ENCODE results near the gene MLC1. TPM values are rescaled to one million over a fixed set of nuclear protein-coding genes. Genes with fewer than 3 reads are reported as not detected.

The MLC1 gene
- total RNA-seq, 1 experiment from 2014 or later: 1.4 TPM

DNA sequence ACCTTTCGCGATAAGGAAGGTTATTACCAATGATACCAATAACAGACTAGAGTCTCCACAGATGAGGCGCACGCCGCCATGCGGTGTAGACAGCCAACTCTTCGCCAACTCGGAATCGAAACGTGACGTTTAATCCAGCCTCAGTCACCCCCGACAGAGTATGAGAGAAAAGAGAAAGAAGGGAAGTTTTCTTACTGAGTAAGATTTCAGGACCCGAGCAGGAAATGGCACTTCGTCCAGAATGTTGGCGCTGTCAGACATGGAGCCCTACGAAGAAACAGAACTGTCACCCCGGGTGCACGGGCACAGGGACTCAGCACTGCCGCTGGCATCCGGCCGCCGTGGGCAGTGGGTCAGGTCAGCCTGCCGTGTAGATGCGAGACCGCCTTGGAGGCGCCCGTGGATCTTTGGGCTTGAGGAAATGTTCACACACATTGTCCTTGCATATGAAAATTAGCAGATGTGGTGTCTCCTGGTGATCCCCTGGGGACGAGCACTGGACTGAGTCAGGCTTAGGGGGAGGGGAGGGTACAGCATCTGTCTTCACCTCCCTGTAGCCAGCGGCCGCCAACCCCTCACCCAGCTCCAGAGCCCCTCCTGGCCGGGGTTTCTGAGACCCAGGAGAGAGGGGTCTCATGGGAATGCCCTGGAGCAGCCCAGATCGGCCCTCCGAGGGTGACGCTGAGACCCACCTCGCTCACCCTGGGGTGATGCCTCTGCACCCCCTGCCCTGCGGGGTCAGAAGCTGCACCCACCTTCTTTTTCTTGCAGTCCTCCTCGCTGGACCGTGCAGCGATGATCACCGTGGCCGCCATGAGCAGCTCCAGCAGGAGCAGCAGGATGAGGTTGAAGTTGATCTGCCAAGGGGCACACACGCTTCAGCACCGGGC, 8.3 kb downstream of the MLC1 start:
- DNase-seq (ENCODE audit: low spot score): no peak

DNA sequence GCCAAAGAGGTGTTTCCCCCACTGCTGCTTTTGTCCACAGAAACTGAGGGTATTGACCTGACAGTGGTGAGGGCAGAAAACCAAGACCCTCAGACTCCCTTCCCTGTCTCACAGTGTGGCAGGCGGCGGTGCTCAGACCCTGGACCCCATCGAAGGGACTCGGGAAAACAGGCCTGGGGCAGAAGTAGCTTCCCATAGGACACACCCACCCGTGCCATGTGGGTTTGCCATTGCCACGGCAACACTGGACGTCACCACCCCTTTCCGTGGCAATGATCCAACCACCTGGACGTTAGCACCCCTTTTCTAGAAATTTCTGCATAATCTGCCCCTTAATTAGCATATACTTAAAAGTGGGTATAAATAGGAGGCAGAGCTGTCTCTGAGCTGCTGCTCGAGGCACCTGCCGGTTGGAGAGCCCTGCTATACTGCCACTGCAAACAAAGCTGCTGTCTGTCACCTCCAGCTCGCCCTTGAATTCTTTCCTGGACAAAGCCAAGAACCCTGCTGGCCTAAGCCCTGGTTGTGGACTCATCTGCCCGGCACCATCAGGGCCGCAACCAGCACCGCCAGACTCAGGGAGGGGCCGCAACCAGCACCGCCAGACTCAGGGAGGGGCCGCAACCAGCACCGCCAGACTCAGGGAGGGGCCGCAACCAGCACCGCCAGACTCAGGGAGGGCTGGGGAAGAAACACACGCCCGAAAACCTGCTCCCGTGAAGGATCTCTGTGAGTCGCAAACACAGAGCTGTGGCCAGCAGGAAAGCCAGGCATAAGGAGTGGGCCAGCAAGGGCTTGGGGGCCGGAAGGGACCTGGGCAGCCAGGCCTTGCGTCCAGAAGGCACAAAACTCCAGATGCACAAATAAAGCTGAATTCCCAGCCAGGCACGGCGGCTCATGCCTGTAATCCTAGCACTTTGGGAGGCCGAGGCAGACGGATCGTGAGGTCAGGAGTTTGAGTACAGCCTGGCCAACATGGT, 10.4 kb downstream of the MLC1 start:
- no peak for DNase-seq (ENCODE audit: low spot score)

DNA sequence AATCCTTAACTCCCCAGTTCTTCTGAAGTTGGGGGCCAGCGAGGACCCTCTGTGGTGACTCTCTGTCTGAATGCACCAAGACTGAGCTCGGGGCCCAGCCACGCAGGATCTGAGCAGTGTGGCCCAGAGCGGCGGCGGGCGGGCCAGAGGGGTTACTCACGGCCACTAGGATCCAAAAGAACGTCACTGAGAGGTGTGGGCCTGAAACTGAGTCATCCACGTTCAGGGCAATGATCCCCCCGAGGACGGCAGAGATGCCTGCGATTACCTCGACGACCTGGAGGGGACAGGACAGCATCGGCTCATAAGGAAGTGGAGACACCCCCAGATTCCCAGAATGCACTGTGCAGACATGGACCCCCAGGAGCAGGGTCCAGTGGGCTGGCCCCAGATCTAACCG, 11.2 kb downstream of the MLC1 start:
- no peak for DNase-seq (ENCODE audit: low spot score)

DNA sequence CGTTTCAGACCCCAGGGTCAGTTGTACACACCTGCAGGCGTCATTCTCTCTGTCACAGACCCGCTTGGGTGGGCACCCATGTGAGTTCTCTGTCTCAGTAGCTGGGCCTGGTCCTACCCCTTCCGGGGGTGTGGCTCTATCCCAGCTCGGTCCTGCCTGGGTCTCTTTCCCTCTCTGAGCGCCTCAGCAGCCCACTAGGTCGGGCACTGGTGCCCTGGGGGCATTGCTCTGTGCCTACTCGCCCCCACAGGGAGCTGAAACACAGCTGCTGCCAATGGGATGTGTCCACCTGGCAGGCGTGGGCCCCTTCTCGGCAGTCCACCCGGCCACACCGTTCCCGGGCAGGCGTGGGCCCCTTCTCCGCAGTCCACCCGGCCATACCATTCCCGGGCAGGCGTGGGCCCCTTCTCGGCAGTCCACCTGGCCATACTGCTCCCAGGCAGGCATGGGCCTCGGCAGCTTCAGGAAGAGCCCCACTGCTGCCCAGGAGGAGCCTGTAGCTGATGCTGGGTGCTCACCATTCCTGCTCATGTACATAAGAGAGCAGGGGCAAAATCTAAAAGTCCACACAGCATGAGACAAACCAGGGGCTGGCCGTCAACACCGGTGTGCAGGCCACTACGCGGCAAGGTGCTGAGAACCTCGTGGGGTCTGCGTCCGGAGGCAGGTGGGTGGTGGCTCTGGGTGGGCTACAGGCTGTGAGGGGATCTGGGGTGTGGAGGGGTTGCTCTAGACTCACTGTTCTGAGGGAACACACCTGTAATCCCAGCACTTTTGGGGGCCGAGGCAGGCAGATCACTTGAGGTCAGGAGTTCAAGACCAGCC, 12.3 kb downstream of the MLC1 start:
- no peak for DNase-seq (ENCODE audit: low spot score)

DNA sequence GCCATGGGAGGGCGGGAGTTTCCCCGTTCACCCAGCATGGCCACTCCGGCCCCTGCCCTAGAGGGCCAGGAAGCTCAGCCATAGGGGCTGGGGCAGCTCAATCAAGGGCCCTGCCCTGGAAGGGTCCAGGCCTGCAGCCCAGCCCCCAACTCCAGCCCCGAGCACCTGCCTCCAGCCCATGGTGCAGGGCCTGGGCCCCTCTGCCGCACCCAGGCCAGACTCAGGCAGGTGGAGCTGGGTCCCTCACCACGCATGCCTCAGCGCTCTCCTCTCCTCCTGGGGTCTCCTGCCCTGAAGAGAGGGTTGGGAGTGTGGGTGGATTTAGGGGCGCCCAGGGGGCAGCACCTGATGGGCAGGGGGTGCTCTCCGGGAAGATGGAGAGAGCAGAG, 13.1 kb downstream of the MLC1 start:
- DNase-seq (ENCODE audit: low spot score): no peak

DNA sequence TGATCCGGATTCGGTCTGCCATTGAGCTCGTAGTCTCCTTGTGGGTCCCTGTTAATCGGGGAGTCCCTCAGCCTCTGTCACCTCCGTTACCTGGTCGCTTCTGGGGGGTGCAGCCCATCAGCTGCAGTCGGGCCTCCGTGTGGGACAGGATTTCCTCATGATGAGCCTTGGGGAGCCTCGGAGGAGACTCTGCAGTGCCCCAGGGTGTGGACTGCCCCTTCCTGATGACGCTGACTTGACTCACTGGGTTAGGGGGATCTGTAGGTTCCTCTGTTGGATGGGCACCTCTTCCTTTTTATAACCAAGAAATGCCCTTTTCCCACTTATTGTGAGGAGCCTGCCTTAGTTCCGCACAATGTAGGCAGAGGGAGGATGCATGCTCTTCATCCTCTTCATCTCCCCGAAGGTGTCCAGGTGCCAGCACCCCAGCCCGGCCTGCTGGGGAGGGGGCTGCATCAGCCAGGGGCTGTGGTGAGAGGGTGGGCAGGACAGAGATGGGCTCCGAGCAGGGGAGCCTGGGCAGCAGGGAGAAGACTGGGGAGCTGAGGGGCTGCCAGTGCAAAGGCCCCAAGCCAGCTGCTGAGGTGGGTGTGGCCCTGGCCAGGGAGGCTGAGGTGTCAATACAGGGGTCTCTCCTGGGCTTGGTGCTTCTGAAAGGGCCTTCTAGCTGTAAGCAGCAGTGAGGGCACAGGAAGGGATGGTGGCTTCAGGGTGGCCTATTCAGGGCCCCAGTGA, 13.6 kb downstream of the MLC1 start:
- no peak for DNase-seq (ENCODE audit: low spot score)

DNA sequence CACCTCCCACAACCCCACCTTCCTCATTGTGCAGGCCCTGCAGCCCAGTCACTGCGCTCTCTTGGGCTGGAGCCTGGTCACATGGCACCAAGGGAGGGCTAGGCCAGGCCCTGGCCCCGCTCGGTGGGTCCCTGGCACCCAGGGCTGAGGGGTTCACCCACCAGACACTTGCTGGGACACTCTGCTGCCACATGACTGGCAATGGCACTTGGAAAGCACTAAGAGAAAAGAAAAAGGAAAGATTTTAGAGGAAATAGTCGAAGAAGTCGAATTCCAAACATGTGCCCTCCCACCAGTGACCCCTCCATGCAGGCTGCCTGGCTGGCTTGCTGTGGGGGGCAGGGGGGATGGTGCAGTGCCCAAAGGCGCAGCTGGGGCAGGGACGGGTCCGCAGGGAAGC, 14.9 kb downstream of the MLC1 start:
- DNase-seq (ENCODE audit: low spot score): no peak

DNA sequence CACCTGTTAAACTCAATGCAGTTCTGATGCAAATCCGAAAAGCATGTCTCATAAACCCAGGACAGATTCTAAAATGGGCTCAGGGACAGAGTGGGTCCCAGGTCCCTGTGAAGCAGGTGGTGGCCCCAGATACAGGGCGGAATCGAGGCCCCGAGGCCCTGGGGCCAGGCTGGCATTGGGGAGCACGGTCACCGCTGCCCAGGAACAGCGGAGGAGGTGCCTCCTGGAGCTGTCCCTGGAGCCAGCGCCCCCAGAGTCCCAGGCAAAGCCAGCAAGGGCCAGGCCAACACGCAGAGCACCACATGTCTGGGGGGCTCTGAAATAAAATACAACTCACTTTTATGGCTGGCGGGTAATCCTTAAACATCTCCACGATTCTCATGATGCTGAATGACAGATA, 17.1 kb downstream of the MLC1 start:
- no peak for DNase-seq (ENCODE audit: low spot score)

DNA sequence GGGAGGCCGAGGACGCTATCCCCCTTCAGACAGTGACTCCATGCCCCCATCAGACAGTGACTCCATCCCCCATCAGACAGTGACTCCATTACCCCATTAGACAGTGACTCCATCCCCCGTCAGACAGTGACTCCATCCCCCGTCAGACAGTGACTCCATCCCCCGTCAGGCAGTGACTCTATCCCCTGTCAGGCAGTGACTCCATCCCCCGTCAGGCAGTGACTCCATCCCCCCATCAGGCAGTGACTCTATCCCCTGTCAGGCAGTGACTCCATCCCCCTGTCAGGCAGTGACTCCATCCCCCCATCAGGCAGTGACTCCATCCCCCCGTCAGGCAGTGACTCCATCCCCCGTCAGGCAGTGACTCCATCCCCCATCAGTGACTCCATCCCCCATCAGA, 18.0 kb downstream of the MLC1 start:
- DNase-seq (ENCODE audit: low spot score): no peak

DNA sequence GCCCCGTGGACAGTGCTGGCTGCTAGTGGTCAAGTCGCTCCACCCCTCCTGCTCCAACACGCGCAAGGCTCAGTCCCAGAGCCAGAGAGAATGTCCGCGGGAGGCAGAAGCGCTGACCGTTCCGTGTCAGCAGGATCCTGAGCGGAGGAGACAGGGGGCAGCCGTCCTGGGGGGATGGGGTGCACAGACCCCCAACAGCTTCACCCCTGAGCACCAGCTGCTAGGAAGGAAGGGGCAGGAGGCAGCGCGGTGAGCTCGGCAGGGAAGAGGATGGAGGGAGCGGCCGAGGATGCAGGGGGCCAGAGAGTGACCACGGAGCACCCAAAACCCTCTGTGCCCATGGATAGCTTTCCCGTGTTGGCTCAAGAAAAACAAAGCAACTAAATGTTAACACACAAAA, 20.8 kb downstream of the MLC1 start:
- no peak for DNase-seq (ENCODE audit: low spot score)

DNA sequence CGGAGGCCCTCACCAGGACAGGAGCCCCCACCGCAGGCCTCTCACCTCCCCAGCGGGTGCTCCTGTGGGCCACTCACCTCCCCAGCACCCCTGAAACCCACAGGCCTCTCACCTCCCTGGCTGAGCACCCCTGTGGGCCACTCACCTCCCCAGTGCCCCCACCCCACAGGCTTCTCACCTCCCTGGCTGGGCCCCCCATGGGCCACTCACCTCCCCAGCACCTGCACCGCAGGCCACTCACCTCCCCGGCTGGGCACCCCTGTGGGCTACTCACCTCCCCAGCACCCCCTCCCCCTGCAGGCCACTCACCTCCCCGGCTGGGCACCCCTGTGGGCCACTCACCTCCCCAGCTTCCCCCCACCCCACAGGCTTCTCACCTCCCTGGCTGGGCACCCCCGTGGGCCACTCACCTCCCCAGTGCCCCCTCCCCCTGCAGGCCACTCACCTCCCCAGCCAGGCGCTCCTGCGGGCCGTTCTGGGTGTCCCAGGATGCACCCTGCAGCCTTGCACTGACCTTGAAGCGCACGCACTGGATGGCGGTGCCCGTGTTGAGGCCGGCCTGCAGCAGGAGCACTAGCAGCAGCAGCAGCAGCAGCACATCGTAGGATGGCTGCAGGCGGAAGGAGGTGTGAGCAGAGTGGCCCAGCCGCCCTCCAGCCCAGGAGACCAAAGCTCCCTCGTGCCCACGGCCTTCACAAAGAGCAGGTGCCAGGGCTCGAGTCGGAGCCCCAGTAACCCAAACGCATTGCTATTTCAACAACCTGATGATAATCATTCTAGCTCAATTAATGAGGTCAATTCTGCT, 21.4 kb downstream of the MLC1 start:
- no peak for DNase-seq (ENCODE audit: low spot score)

DNA sequence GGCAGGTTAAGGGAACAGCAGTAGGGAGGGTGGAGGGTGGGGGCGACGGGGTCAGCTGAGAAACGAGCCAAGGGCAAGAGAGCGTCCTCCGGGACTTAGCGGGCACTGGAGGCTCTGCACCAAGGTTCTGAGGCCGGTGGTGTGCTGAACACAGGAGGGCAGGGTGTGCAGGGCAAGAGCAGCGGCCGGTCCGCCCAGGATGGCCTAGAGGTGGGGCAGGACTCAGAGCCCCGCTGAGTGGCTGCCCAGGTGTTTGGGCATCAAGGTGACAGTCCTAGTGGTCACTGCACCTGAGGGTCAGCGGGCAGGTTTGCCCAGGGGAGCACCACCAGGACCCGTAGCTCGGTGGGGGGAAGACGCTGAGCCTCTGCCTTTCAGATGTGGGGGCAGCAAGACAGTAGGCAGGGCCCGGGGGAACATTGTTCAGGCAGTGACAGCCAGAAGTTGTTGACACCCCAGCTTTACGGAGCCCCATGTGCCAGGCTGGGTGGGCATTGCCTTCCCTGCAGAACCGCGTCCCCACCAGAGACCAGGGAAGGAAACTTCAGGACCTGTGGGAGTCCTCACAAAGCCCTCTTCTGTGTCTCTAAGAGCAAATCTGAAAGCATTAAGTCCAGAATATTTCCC, 22.6 kb downstream of the MLC1 start:
- DNase-seq (ENCODE audit: low spot score): no peak

DNA sequence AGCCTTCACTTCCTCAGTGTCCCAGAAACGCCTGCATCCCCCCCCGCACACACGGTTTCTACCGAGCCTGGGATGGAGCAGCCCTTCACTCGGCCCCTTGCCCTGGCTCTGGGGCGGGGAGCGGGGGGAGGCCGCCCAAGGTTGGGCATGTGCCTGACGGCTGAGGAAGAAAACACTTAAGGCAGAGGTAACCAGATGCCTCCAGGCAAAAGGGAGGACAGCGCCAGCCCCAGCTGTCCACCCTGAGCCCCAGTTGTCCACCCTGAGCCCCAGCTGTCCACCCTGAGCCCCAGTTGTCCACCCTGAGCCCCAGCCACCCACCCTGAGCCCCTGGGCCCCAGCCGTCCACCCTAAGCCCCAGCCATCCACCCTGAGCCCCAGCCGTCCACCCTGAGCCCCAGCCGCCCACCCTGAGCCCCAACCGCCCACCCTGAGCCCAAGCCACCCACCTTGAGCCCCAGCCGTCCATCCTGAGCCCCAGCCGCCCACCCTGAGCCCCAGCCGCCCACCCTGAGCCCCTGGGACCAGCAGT, 23.3 kb downstream of the MLC1 start:
- no peak for DNase-seq (ENCODE audit: low spot score)

DNA sequence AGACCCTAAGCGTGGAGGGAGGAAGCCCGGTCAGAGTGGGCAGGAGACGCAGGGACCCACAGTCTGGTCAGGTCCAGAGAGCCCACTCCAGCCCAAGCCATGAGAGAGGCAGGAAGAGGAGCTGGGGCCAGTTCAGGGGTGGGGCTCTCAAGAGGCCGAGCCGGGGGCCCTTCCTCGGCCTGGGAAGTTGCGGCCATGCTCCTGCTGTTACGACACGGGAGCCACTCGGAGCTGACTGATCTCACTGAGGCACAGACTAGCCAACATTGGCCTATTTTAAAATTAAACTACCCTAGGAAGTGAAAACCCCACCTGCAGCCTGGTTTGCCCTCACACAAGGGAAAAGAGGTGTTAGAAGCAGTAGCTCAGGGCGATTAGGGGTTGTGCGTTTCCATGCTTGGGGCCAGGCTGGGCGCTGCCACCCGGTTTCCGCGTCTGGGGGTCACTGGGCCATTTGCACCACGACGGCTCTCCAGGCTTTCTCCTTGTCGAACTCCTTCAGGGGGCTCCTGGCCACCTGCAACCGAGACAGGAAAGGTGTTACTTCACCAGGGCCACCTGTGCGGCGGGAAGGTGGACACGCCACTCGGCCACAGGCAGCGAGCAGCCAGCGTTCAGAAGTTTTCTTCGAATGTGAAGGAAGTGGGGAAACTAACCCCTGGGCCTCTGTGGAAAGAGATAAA, 23.9 kb downstream of the MLC1 start:
- no peak for DNase-seq (ENCODE audit: low spot score)

DNA sequence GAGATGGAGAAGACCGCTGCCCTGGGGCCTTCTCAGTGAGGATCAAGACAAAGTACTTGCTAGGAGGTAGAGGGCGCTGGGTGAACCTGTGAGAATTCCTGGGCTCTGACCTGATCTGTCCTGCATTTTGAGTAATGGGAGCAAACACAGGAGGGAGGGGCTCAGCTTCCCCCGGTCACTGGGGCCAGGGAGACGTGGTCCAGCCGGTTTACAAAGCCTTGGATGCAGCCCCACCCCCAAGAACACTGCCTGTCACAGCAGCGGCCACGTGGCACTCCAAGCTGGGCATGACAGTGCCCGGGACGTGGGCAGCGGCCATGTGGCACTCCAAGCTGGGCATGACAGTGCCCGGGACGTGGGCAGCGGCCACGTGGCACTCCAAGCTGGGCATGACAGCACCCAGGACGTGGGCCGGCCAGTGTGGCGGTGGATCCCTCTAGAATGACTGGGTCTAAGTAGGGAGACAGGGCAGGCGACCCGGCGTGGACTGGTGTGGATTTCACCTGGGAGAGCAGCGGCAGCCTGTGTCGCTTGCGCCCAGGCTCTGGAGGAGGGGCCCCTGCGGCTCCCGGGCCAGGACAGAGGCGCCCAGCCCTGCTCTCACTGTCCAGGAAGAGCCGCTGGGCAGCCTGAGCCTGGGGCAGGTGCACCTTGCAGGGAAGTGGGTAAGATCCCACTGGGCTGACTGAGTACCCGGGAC, 24.6 kb downstream of the MLC1 start:
- DNase-seq (ENCODE audit: low spot score): no peak

DNA sequence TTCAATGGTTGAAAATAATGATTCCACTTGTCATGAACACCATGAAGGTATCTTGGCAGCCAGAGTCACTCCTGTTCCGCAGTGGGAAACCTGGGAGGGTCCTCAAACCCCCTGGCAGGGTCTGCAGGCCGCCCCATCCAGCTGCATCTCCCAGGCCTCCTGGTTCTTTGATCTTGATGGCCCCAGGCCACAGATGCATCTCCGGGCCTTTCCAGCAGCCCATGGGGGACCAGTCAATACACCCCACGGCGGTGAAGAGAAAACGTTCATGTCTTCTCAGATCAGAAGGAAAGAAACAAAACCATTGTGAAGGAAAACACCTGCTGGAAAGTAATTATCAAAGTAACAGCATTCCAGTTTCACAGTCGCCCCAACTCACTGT, 25.4 kb downstream of the MLC1 start:
- no peak for DNase-seq (ENCODE audit: low spot score)

DNA sequence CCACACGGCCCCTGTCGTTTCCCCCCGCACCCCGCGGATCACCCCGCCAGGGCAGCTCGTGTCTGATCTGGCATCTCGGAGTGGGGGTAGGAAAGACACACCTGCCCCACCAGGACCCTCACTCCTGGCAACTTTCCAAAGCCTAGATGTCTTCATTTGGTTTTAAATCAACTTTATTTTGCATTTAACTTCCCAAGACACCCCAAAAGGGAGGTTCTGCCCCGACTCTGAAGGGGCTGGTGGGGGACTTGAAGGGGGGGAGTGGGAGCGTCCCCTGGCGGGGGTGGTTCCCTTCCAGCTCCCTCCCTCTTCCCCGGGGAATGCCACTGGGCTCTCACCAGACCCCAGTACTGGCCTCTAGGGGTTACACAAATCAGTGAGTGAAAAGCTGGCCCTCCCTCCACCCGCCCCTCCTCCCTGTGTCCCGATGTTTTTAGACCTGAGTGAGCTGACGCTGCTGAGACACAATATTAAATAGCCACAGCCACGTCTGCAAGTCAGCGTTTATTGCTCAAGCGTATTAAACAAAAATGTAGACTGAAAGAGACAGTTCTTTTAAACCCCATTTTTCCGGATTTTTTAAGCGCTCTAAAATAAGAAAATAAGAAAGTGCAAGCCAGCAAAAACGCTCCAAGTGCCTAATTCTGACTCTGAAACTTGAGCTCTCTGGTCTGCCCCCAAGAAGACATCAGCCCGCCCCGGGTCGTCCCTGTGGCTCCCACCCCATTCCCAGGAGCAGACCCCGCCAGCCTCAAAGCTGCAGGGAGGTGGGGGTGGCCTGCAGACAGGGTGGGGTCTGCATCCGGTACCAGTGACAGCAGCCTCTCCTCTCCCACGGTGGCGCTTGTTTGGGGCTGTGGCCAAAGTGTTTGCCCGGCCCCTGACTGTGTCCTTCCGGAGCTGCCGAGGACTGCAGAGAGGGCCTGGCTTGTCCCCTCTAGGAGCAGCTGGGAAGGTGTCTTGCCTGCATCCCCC, 26.0 kb downstream of the MLC1 start:
- DNase-seq (ENCODE audit: low spot score): no peak

Measured in H4 (cell line).